LNCaP clone FGC (cell line): ENCODE results near the gene TACC3.
"Not testable (repeated sequence)": the region's sequence is repeated elsewhere in the genome, so short reads cannot be mapped to it uniquely, and the experiment has no call there.

Experiments
- DNase-seq: peaks from one replicate; pipeline ENCODE4 v3.0.0-alpha.2; 2011; ENCODE audit warnings: low read depth
- H3K4me3 ChIP-seq: 2 replicates; pipeline ENCODE4 v1.5.1; 2011; ENCODE audit warnings: mild to moderate bottlenecking, low read depth, low read length, control low read depth
- CTCF ChIP-seq: IDR thresholded peaks from 2 replicates; pipeline ENCODE4 v1.5.1; 2012; ENCODE audit warnings: mild to moderate bottlenecking; ENCODE audit not compliant: control insufficient read depth, insufficient read depth; ENCODE audit errors: extremely low read depth

Gene TACC3

DNA sequence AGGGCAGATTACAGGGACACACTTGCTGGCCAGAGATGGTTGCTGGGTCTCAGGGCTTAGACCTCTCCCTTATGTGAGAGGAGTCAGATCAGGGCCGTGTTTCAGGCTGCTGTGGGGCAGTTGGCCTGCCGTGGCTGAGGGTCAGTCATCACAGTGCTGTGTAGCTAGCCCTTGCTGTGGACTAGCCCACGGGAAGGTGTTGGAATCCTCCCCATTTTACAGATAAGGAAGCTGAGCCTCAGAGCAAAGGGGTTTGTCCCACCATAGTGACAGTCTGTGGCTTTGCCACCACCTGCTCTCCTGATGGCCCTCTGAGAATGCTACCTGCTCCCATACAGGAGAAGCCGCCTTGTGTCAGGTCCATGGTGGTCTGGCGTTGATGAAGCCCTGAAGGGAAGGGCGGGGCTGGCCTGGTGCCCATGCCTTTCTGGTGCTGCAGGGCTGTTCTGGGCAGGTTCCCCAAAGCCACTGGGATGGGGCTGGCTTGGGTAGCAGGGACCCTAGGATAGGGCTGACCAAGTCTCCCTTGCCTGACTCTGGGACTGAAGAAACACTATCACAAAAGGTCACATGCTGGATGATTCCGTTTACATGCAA lies 34.8 kb upstream of the TACC3 start:
- DNase-seq, result no peak
- TF ChIP-seq CTCF, result no peak
- no peak overlapping the region for H3K4me3 ChIP-seq

GRCh38 chr4:1690698-1691097 lies 30.6 kb upstream of the TACC3 start:
- no peak overlapping the region for H3K4me3 ChIP-seq
- no peak for TF ChIP-seq CTCF
- DNase-seq, result no peak

DNA sequence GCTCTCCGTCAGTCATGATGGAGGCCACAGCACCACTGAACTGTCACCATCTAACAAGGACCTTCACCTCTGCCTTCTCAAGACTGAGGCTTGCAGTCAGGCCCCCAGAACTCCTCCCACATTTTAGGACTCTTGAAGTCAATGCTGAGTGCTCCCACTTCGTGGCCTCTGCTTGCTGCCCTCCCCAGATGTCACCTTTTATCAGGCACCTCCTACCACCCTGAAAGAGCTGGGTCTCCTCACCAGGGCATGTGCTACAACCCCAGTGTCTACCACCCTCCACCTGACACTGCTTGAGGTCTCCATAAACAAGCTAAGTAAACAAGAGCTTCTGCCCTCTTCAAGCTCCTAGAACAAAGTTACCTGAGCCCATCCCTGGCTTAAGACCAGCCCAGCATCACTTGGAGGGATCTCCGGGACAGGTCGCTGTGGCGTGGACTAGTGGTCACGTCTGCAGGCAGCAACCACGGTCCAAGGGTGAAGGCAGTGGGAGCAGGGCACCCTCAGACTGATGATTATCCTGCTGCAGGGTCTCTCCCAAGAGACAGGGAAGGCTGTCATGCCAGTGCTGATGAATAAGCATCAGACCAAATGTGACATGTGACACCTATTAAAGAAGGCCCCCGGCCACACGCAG lies 29.5 kb upstream of the TACC3 start:
- TF ChIP-seq CTCF, result no peak
- no peak for DNase-seq
- no peak overlapping the region for H3K4me3 ChIP-seq

DNA sequence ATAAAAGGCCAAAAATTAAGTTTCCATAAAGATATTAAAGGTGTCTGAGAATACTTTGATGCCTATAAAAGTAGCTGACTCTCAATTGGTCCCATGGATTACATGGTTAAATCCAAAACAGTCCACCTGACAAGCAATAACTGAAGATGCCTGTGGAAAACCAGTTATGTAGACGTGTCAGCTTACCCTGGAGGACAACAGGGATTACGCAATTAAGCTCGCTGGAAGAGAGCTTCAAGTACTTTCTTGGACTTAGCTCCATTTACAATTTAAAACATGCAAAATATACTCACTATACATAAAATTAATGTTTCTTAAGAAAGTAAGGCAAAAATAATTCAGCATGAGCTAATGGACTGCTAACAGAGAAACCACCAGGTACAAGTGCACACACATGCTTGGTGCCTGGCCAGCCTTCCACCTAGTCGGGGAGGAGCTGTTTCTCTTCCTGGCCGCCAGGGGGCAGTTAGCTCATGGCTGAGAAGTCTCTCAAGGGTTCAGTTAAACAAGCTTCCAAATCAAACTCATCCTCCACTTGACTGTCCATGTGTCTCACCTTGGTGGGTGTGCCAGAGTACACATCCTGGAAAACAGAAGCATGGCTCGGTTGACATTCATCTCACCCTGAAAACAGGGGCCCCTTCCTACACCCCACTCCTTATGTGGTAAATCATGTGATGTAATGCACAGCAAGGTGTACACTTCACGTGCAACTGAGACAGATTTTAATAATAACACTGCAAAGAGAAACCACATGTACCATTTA lies 28.0 kb upstream of the TACC3 start:
- peak; percentile 77 for DNase-seq
- peak; percentile 90 for TF ChIP-seq CTCF
- no peak overlapping the region for H3K4me3 ChIP-seq

DNA sequence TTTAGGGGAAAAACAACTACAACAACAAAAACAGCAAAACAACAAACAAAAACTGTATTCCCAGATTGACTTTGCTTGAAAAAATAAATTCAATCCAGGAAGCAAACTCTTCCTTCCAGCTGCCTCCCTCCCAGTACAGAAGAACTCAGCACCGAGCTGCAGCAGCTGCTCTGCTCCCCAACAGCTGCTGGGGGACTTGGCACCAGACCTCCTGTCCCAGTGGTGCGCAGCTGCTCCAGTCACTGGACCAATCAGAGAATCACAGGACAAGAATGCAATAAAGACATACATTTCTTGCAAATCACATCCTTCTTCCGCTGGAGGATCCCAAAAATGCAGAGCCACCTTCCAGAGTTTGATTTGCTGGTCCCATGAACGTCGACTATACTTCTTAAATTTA lies 25.4 kb upstream of the TACC3 start:
- no peak for DNase-seq
- H3K4me3 ChIP-seq, result no peak overlapping the region
- no peak for TF ChIP-seq CTCF

- not testable (repeated sequence) for H3K4me3 ChIP-seq, DNase-seq
Observed at GRCh38 chr4:1701671-1702070, 19.6 kb upstream of the TACC3 start.

DNA sequence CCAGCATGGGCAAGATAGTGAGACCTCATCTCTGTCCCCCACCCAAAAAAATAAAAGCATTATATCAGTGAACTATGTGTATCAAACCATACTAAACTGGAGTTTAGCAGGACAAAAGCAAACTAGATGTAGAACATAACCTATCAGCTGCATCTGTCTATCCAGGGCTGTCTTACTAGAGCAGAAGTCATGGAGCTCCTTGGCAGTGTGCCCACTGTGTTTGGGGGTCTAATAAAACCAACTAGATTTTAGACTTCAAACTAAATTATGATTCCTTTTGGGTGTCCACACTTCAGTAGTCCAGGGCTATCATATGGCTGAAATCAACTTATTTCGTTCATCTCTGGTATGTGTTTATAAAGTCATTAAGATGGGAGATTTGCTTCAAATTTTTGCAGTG lies 17.5 kb upstream of the TACC3 start:
- no peak for DNase-seq
- no peak for TF ChIP-seq CTCF

More for the DNA sequence above, 17.5 kb upstream of the TACC3 start:
- H3K4me3 ChIP-seq, result no peak overlapping the region
